Measurements from ENCODE around the gene MARCHF10. TPM values are rescaled to one million over a fixed set of nuclear protein-coding genes. Genes with fewer than 3 reads are reported as not detected.

The MARCHF10 gene
- polyA plus RNA-seq, 1 experiment: 0.14 TPM

- no peak for TF ChIP-seq CTCF (IDR thresholded peaks at IDR 0.05; ENCODE audit: low read depth, low read length)
- Histone ChIP-seq H3K27ac (ENCODE audit: low read depth, low read length) (no peak overlapping the region), H3K9me3 (ENCODE audit: control insufficient read depth, insufficient read depth, low read length) (no peaks in the 10 kb centered on the region), H3K4me3 (ENCODE audit: low read depth, low read length) (no peak overlapping the region), H3K27me3 (ENCODE audit: control insufficient read depth, insufficient read depth, low read length) (no peaks in the 10 kb centered on the region)
- POLR2A ChIA-PET: interaction anchor here (0.6 kb wide), 2 partner anchors 14 to 267 kb away, joined by 3 to 5 read pairs; no protein-coding TSS in a partner anchor
- CTCF ChIA-PET: interaction anchor here (0.6 to 1.3 kb wide), 4 partner anchors 10 to 685 kb away, joined by 3 to 6 read pairs (median 4); no protein-coding TSS in a partner anchor
- no peak for DNase-seq (ENCODE audit: low read depth, low spot score)
Measured at GRCh38 chr17:62722625-62723024, 85.5 kb downstream of the MARCHF10 start.

- peak; percentile 36 for TF ChIP-seq CTCF (IDR thresholded peaks at IDR 0.05; ENCODE audit: low read depth, low read length)
Measured at GRCh38 chr17:62720126-62720850, 87.8 kb downstream of the MARCHF10 start.

GRCh38 chr17:62719586-62719985 lies 88.5 kb downstream of the MARCHF10 start:
- ChIA-PET POLR2A (no interaction called here), CTCF (no interaction called here)
- no peak for DNase-seq (ENCODE audit: low read depth, low spot score)
- no peak for TF ChIP-seq CTCF (IDR thresholded peaks at IDR 0.05; ENCODE audit: low read depth, low read length)
- H3K4me3 ChIP-seq (ENCODE audit: low read depth, low read length): no peak overlapping the region
- no peak overlapping the region for H3K27ac ChIP-seq (ENCODE audit: low read depth, low read length)
- no peaks in the 10 kb centered on the region for H3K27me3 ChIP-seq (ENCODE audit: control insufficient read depth, insufficient read depth, low read length)
- H3K9me3 ChIP-seq (ENCODE audit: control insufficient read depth, insufficient read depth, low read length): no peaks in the 10 kb centered on the region; the same call in 1 of the 2 replicates

More at GRCh38 chr17:62720126-62720850, 87.8 kb downstream of the MARCHF10 start:
- CTCF ChIA-PET: no interaction called here
- Histone ChIP-seq H3K9me3 (ENCODE audit: control insufficient read depth, insufficient read depth, low read length) (no peaks in the 10 kb centered on the region; the same call in 1 of the 2 replicates), H3K27ac (ENCODE audit: low read depth, low read length) (no peak overlapping the region), H3K27me3 (ENCODE audit: control insufficient read depth, insufficient read depth, low read length) (no peaks in the 10 kb centered on the region), H3K4me3 (ENCODE audit: low read depth, low read length) (no peak overlapping the region)
- POLR2A ChIA-PET: no interaction called here
- no peak for DNase-seq (ENCODE audit: low read depth, low spot score)

- Histone ChIP-seq H3K27ac (ENCODE audit: low read depth, low read length) (no peak overlapping the region), H3K9me3 (ENCODE audit: control insufficient read depth, insufficient read depth, low read length) (no peaks in the 10 kb centered on the region; the same call in 1 of the 2 replicates), H3K4me3 (ENCODE audit: low read depth, low read length) (no peak overlapping the region), H3K27me3 (ENCODE audit: control insufficient read depth, insufficient read depth, low read length) (no peaks in the 10 kb centered on the region)
- POLR2A ChIA-PET: no interaction called here
- CTCF ChIA-PET: interaction anchor here (0.7 kb wide), 1 partner anchor 234 kb away, joined by 9 read pairs; no protein-coding TSS in a partner anchor
- DNase-seq (ENCODE audit: low read depth, low spot score): no peak
- no peak for TF ChIP-seq CTCF (IDR thresholded peaks at IDR 0.05; ENCODE audit: low read depth, low read length)
Measured at GRCh38 chr17:62718429-62718828, 89.7 kb downstream of the MARCHF10 start.

GRCh38 chr17:62717889-62718288 lies 90.2 kb downstream of the MARCHF10 start:
- ChIA-PET POLR2A (no interaction called here), CTCF (no interaction called here)
- no peak for TF ChIP-seq CTCF (IDR thresholded peaks at IDR 0.05; ENCODE audit: low read depth, low read length)
- Histone ChIP-seq H3K4me3 (ENCODE audit: low read depth, low read length) (no peak overlapping the region), H3K9me3 (ENCODE audit: control insufficient read depth, insufficient read depth, low read length) (no peaks in the 10 kb centered on the region; the same call in 1 of the 2 replicates), H3K27me3 (ENCODE audit: control insufficient read depth, insufficient read depth, low read length) (no peaks in the 10 kb centered on the region), H3K27ac (ENCODE audit: low read depth, low read length) (no peak overlapping the region)
- no peak for DNase-seq (ENCODE audit: low read depth, low spot score)
